Tibial nerve (tissue), 4 donors: Measurements from ENCODE around the gene ITGB1.

Experiments used
- EP300 ChIP-seq, 2 donors: sonication (generic); formaldehyde crosslinking; IDR thresholded peaks; one replicate each; pipeline ENCODE4 v1.6.1; 2017; ENCODE audit warnings: antibody characterized with exemption in 2 of 2, mild to moderate bottlenecking in 1 of 2
- TF ChIP-seq, protein P1 (sequence below), 5 experiments: fragments of 200-600 bp in 3 of 5; fragments of 450-650 bp in 2 of 5; sonication (generic) in 3 of 5; IDR thresholded peaks; one replicate each; pipeline ENCODE4 v1.5.1; 2016 to 2019; ENCODE audit warnings: antibody characterized with exemption in 5 of 5, mild to moderate bottlenecking in 3 of 5, moderate library complexity in 2 of 5

DNA sequence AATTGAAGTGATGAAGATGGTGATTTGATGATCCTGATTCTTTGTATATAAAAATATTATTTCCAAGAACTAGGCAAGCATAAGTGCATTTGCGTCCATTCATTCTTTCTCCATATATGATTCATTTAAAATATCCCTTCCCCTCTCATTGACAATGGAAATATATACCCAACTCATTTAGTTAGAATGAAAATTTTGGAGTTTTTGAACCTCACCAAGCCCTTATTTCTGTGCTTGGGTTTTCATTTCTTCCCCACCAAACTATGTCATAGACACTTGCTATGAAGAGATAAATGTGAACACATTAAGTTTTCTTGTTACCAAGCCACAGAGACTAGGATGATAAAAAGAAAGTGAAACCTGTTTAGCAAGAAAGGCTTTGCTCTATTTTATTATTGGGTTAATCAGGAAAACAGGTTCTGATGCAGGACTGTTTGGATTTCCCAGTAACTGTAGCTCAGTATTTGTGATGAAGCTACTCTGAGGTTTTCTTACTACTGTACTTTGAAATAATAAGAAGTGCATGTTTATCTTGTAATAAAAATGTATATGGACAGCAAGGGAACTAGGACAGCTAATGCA lies 68.3 kb downstream of the ITGB1 start:
- TF ChIP-seq, protein P1, sequence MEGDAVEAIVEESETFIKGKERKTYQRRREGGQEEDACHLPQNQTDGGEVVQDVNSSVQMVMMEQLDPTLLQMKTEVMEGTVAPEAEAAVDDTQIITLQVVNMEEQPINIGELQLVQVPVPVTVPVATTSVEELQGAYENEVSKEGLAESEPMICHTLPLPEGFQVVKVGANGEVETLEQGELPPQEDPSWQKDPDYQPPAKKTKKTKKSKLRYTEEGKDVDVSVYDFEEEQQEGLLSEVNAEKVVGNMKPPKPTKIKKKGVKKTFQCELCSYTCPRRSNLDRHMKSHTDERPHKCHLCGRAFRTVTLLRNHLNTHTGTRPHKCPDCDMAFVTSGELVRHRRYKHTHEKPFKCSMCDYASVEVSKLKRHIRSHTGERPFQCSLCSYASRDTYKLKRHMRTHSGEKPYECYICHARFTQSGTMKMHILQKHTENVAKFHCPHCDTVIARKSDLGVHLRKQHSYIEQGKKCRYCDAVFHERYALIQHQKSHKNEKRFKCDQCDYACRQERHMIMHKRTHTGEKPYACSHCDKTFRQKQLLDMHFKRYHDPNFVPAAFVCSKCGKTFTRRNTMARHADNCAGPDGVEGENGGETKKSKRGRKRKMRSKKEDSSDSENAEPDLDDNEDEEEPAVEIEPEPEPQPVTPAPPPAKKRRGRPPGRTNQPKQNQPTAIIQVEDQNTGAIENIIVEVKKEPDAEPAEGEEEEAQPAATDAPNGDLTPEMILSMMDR (IDR thresholded peaks at IDR 0.05) = no peak
- TF ChIP-seq EP300 (IDR thresholded peaks at IDR 0.05) = no peak
